ENCODE measurements around the gene LMF1. TPM values are rescaled to one million over a fixed set of nuclear protein-coding genes. Genes with fewer than 3 reads are reported as not detected.
"Not testable (repeated sequence)": the region's sequence is repeated elsewhere in the genome, so short reads cannot be mapped to it uniquely, and the experiment has no call there.

Gene LMF1
- total and polyA plus RNA-seq, 9 of the 15 experiments (the other 6 are each of a cell fraction or from before 2014, with no cell fraction given), result 0.11 to 1.6 (median 0.55) TPM; not detected in 1

- ATAC-seq, result no peak
- no peaks in the 10 kb centered on the region for H3K36me3 ChIP-seq (ENCODE audit: control insufficient read depth, insufficient read depth, low read length)
- TF ChIP-seq RFX7 (CRISPR knock-in tag; IDR thresholded peaks at IDR 0.05), result no peak
- no peak for TF ChIP-seq ZNF354B (CRISPR knock-in tag; IDR thresholded peaks at IDR 0.05)
- TF ChIP-seq TCF3 (CRISPR knock-in tag; IDR thresholded peaks at IDR 0.05), result no peak
- BruUV-seq (replicated peaks), result no TSS peak
- DNase-seq (ENCODE audit: extremely low read depth in 1 of 4, low spot score in 3 of 4), result no peak
- CTCF ChIA-PET (ENCODE audit: low intra/inter-chr PET ratio), result no interaction called here
- H3K9ac ChIP-seq (ENCODE audit: insufficient read depth in 1 of 2, low read depth in 2 of 2, low read length in 2 of 2), result no peak overlapping the region; a peak in 1 of 4 replicates
- no peaks in the 10 kb centered on the region for H3K9me3 ChIP-seq (replicated peaks; ENCODE audit: control insufficient read depth, insufficient read depth, low read depth, low read length)
- H3K27ac ChIP-seq (ENCODE audit: extremely low read depth, low read depth, low read length), result no peak overlapping the region
- no peak overlapping the region for H3K4me2 ChIP-seq (ENCODE audit: insufficient read depth, low read length)
- no peaks in the 10 kb centered on the region for H3K9me1 ChIP-seq (ENCODE audit: control insufficient read depth, insufficient read depth, low read length)
- peaks cover 0 to 59% of the 10 kb centered on the region in 2 experiments; a peak in 2 of 5 replicates for H3K4me1 ChIP-seq (replicated peaks in 1 of 2; ENCODE audit: control insufficient read depth in 2 of 2, insufficient read depth in 2 of 2, low read length in 2 of 2)
- H4K20me1 ChIP-seq (replicated peaks; ENCODE audit: control insufficient read depth, insufficient read depth, low read length), result peaks cover 30% of the 10 kb centered on the region
- no peak for FAIRE-seq
- peaks cover 18 to 77% of the 10 kb centered on the region in 2 experiments; a peak in 4 of 5 replicates for H3K27me3 ChIP-seq (ENCODE audit: control insufficient read depth in 2 of 2, insufficient read depth in 2 of 2, low read length in 2 of 2)
- WGBS (ENCODE audit: insufficient coverage, low coverage, missing lambda C conversion rate), result under 1% methylated on average over 24 of the region's 24 CpGs
- POLR2A ChIA-PET, result no interaction called here
- no peak overlapping the region for H3K4me3 ChIP-seq
- H2AFZ ChIP-seq (ENCODE audit: low read depth, low read length), result no peak overlapping the region
- H3K79me2 ChIP-seq (ENCODE audit: control insufficient read depth, insufficient read depth, low read length), result no peaks in the 10 kb centered on the region
- intact Hi-C loops (cut with micrococcal nuclease), result no loop called here
- in situ Hi-C loops (cut with MboI), result no loop called here
These were observed 81.7 kb downstream of the LMF1 start for GRCh38 chr16:888901-889570.

DNA sequence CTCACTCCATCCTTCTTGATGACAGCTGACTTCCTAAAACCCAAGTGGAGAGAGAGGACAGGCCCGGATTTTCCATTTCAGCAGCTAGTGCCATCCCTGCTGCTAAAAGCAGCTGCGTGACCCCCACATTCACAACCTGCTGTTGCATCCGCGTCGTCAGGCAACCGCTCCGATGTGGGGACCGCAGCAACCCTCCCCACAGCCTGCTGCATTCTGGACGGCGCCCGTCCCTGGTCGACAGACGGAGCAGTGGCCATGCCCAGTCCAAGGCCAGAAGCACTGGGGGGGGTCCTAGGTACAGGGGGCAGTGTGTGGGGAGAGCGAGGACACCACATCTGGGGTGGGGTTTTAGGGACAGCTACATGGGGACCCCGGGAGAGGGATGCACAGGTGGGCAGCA, 82.3 kb downstream of the LMF1 start:
- in situ Hi-C loops (cut with MboI); H2AFZ ChIP-seq (ENCODE audit: low read depth, low read length); FAIRE-seq; H3K9me3 ChIP-seq (replicated peaks; ENCODE audit: control insufficient read depth, insufficient read depth, low read depth, low read length); DNase-seq (ENCODE audit: extremely low read depth in 1 of 4, low spot score in 3 of 4); intact Hi-C loops (cut with micrococcal nuclease); H3K36me3 ChIP-seq (ENCODE audit: control insufficient read depth, insufficient read depth, low read length); H3K79me2 ChIP-seq (ENCODE audit: control insufficient read depth, insufficient read depth, low read length); POLR2A ChIA-PET; CTCF ChIA-PET (ENCODE audit: low intra/inter-chr PET ratio); H3K9ac ChIP-seq (ENCODE audit: insufficient read depth in 1 of 2, low read depth in 2 of 2, low read length in 2 of 2); H3K4me2 ChIP-seq (ENCODE audit: insufficient read depth, low read length); H3K9me1 ChIP-seq (ENCODE audit: control insufficient read depth, insufficient read depth, low read length); H3K4me3 ChIP-seq; H3K27ac ChIP-seq (ENCODE audit: extremely low read depth, low read depth, low read length); ATAC-seq; BruUV-seq (replicated peaks): not testable (repeated sequence)
- Histone ChIP-seq H4K20me1 (replicated peaks; ENCODE audit: control insufficient read depth, insufficient read depth, low read length) (peaks cover 26% of the 10 kb centered on the region), H3K4me1 (replicated peaks in 1 of 2; ENCODE audit: control insufficient read depth in 2 of 2, insufficient read depth in 2 of 2, low read length in 2 of 2) (peaks cover 0 to 55% of the 10 kb centered on the region in 2 experiments; a peak in 2 of 5 replicates), H3K27me3 (ENCODE audit: control insufficient read depth in 2 of 2, insufficient read depth in 2 of 2, low read length in 2 of 2) (peaks cover 20 to 75% of the 10 kb centered on the region in 2 experiments)
- WGBS (ENCODE audit: insufficient coverage, low coverage, missing lambda C conversion rate), result 1% methylated on average over 13 of the region's 15 CpGs

Measured in K562 (cell line).